Kidney (tissue), 14 donors: ENCODE results near the gene ZNF581. TPM values are rescaled to one million over a fixed set of nuclear protein-coding genes. Genes with fewer than 3 reads are reported as not detected.

ENCODE experiments used
- DNase-seq, 5 donors: peaks; one replicate each; pipeline ENCODE4 v3.0.0-alpha.2; 2013 to 2020
- FAIRE-seq: peaks from 2 replicates; lab custom pipeline; 2012; peaks lifted over from hg19 to GRCh38; lab: Jason Lieb, UNC
- H3K27ac ChIP-seq, 2 donors: one replicate each; pipeline ENCODE4 v1.7.0; 2013; ENCODE audit warnings: low read depth in 2 of 2, low read length in 2 of 2, inconsistent platforms in 1 of 2
- H3K27me3 ChIP-seq: one replicate; pipeline ENCODE4 v1.7.1; 2013; ENCODE audit warnings: low read length, inconsistent platforms; ENCODE audit not compliant: control insufficient read depth, insufficient read depth
- H3K36me3 ChIP-seq, 3 donors: one replicate each; pipeline versions ENCODE4 v1.7.0 to v1.7.1; 2013; ENCODE audit warnings: low read length in 3 of 3, control low read depth in 1 of 3, inconsistent platforms in 1 of 3; ENCODE audit not compliant: insufficient read depth in 3 of 3, control insufficient read depth in 2 of 3
- H3K4me1 ChIP-seq, 3 donors: one replicate each; pipeline versions ENCODE4 v1.7.0 to v1.7.1; 2013; ENCODE audit warnings: low read length in 3 of 3, inconsistent platforms in 1 of 3, low read depth in 1 of 3; ENCODE audit not compliant: control insufficient read depth in 2 of 3, insufficient read depth in 2 of 3
- H3K4me3 ChIP-seq, 3 donors: one replicate each; pipeline versions ENCODE4 v1.7.0 to v1.8.1; 2013; ENCODE audit warnings: low read length in 3 of 3, control low read depth in 1 of 3, inconsistent platforms in 1 of 3
- H3K9ac ChIP-seq, 3 donors: one replicate each; pipeline versions ENCODE4 v1.7.0 to v1.7.1; 2013; ENCODE audit warnings: low read length in 3 of 3, control low read depth in 1 of 3, inconsistent platforms in 1 of 3
- H3K9me3 ChIP-seq, 3 donors: one replicate each; pipeline versions ENCODE4 v1.7.0 to v1.7.1; 2013; ENCODE audit warnings: low read length in 3 of 3, control low read depth in 1 of 3, inconsistent platforms in 1 of 3; ENCODE audit not compliant: control insufficient read depth in 2 of 3, insufficient read depth in 1 of 3
- CTCF ChIP-seq: IDR thresholded peaks from 3 replicates; pipeline ENCODE4 v1.5.1; 2012; ENCODE audit warnings: mild to moderate bottlenecking, moderate library complexity, borderline replicate concordance; ENCODE audit not compliant: insufficient read depth; ENCODE audit errors: extremely low read depth
- intact Hi-C: fragments of 100-400 bp; cut with DNase I; formaldehyde crosslinking; loops from one replicate; pipeline ENCODE4 v1.11.1; 2022
- polyA plus RNA-seq: library from polyadenylated mRNA; stranded (reverse); fragments of 350-450 nt; fragmentation: Illumina TruSeq; extraction: RNeasy Lipid Tissue Mini Kit (QIAGEN cat#74804); gene quantifications from one replicate; pipeline ENCODE4 v1.2.3, GENCODE V29; 2014; ENCODE audit warnings: low read depth, low replicate concordance; ENCODE audit not compliant: insufficient read depth
- total RNA-seq: library from RNA; stranded (reverse); fragmentation: NEBNext Ultra II Directional; extraction: Animal tissue kit (Norgen Biotek cat#: 25700); gene quantifications from one replicate; pipeline ENCODE4 v1.2.1, GENCODE V29; 2021
- donor health status: control.
- donor health status: control.
- donor health status: control.
- donor health status: control.
- donor health status: control.
- donor health status: DM: yes; HTN: yes; CAD: no.
- donor health status: Normal renal cell carcinoma (clear cell type).

Gene ZNF581
- total and polyA plus RNA-seq, 2 donors from 2014 or later: 22.0 to 23.6 TPM

DNA sequence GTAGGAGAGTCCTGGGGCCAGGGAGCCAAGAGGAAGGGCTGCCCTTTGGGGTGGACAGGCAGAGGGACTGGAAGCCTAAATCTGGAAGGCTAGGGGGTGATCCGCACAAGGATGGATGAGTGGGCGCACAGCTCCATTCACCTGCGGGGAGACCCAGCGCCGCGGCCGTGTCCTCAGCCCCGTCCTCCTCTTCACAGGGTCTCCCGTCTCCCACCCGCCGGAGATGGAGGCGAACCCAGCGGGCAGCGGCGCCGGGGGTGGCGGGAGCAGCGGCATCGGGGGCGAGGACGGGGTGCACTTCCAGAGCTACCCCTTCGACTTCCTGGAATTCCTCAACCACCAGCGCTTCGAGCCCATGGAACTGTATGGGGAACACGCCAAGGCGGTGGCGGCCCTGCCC lies 30.1 kb upstream of the ZNF581 start:
- no peaks in the 10 kb centered on the region for H3K27me3 ChIP-seq
- no peak overlapping the region for H3K9ac ChIP-seq
- H3K4me3 ChIP-seq: no peak overlapping the region
- no peak for FAIRE-seq
- H3K36me3 ChIP-seq: no peaks in the 10 kb centered on the region
- no peak for TF ChIP-seq CTCF
- intact Hi-C loops: loop anchor here (10.0 kb wide), 1 partner anchor 349 kb away; no protein-coding TSS in a partner anchor
- H3K27ac ChIP-seq: no peak overlapping the region
- H3K4me1 ChIP-seq: no peaks in the 10 kb centered on the region
- H3K9me3 ChIP-seq: no peaks in the 10 kb centered on the region
- no peak for DNase-seq

GRCh38 chr19:55613930-55614710 lies 29.3 kb upstream of the ZNF581 start:
- Histone ChIP-seq H3K9ac (no peak overlapping the region), H3K9me3 (no peaks in the 10 kb centered on the region), H3K4me1 (no peaks in the 10 kb centered on the region), H3K4me3 (no peak overlapping the region), H3K27me3 (no peaks in the 10 kb centered on the region), H3K36me3 (no peaks in the 10 kb centered on the region), H3K27ac (no peak overlapping the region)
- peak in 1 of 5 donors; percentile 76 for DNase-seq
- TF ChIP-seq CTCF: no peak
- FAIRE-seq: no peak
- intact Hi-C loops: loop anchor here (10.0 kb wide), 1 partner anchor 349 kb away; no protein-coding TSS in a partner anchor

GRCh38 chr19:55614711-55615542 lies 28.5 kb upstream of the ZNF581 start:
- FAIRE-seq (no peak), DNase-seq (no peak)
- H3K4me3 ChIP-seq: no peak overlapping the region
- H3K27ac ChIP-seq: no peak overlapping the region
- TF ChIP-seq CTCF: no peak
- no peaks in the 10 kb centered on the region for H3K4me1 ChIP-seq
- H3K36me3 ChIP-seq: no peaks in the 10 kb centered on the region
- no peak overlapping the region for H3K9ac ChIP-seq
- H3K9me3 ChIP-seq: no peaks in the 10 kb centered on the region
- no peaks in the 10 kb centered on the region for H3K27me3 ChIP-seq
- intact Hi-C loops: loop anchor here (10.0 kb wide), 1 partner anchor 350 kb away; no protein-coding TSS in a partner anchor
